HEK293 (cell line): ENCODE results near the gene SNAP23.
A peak's percentile ranks its signal among the peaks of the same experiment; 100 is the strongest.

Experiments
- HOXC10 ChIP-seq: sonication (generic); formaldehyde crosslinking; IDR thresholded peaks from 2 replicates; pipeline ENCODE4 v1.8.1; 2023; ENCODE audit warnings: mild to moderate bottlenecking, missing genetic modification reagents
- KLF16 ChIP-seq: fragments of 450-650 bp; formaldehyde crosslinking; IDR thresholded peaks from 2 replicates; pipeline ENCODE4 v1.5.1; 2017; ENCODE audit warnings: missing biosample characterization, missing genetic modification characterization
- KLF9 ChIP-seq: fragments of 450-650 bp; formaldehyde crosslinking; IDR thresholded peaks from 2 replicates; pipeline ENCODE4 v1.5.1; 2016; ENCODE audit warnings: missing biosample characterization, missing genetic modification characterization, low read depth
- SCRT1 ChIP-seq: fragments of 450-650 bp; formaldehyde crosslinking; IDR thresholded peaks from 2 replicates; pipeline ENCODE4 v1.5.1; 2016; ENCODE audit warnings: missing biosample characterization, missing genetic modification characterization, borderline replicate concordance
- SP3 ChIP-seq: fragments of 450-650 bp; formaldehyde crosslinking; IDR thresholded peaks from 2 replicates; pipeline ENCODE4 v1.5.1; 2016; ENCODE audit warnings: missing biosample characterization, missing genetic modification characterization
- YY1 ChIP-seq: fragments of 450-650 bp; formaldehyde crosslinking; IDR thresholded peaks from 2 replicates; pipeline ENCODE4 v1.5.1; 2018; ENCODE audit warnings: missing biosample characterization, missing genetic modification characterization
- ZBTB17 ChIP-seq: fragments of 450-650 bp; formaldehyde crosslinking; IDR thresholded peaks from 2 replicates; pipeline ENCODE4 v1.5.1; 2016; ENCODE audit warnings: missing biosample characterization, missing genetic modification characterization
- ZBTB8A ChIP-seq: fragments of 450-650 bp; formaldehyde crosslinking; IDR thresholded peaks from 2 replicates; pipeline ENCODE4 v1.5.1; 2016; ENCODE audit warnings: missing biosample characterization, missing genetic modification characterization
- ZEB2 ChIP-seq: fragments of 450-650 bp; formaldehyde crosslinking; IDR thresholded peaks from 2 replicates; pipeline ENCODE4 v1.5.1; 2016; ENCODE audit warnings: missing biosample characterization, missing genetic modification characterization
- ZFP69B ChIP-seq: fragments of 450-650 bp; formaldehyde crosslinking; IDR thresholded peaks from 2 replicates; pipeline ENCODE4 v1.5.1; 2016; ENCODE audit warnings: missing biosample characterization, missing genetic modification characterization
- ZNF138 ChIP-seq: fragments of 450-650 bp; formaldehyde crosslinking; IDR thresholded peaks from 2 replicates; pipeline ENCODE4 v1.5.1; 2016; ENCODE audit warnings: missing biosample characterization, missing genetic modification characterization, borderline replicate concordance
- ZNF157 ChIP-seq: fragments of 450-650 bp; formaldehyde crosslinking; IDR thresholded peaks from 2 replicates; pipeline ENCODE4 v1.5.1; 2016; ENCODE audit warnings: missing biosample characterization, missing genetic modification characterization
- ZNF16 ChIP-seq: fragments of 450-650 bp; formaldehyde crosslinking; IDR thresholded peaks from 2 replicates; pipeline ENCODE4 v1.5.1; 2016; ENCODE audit warnings: low read depth, missing biosample characterization, missing genetic modification characterization
- ZNF266 ChIP-seq: fragments of 450-650 bp; formaldehyde crosslinking; IDR thresholded peaks from 2 replicates; pipeline ENCODE4 v1.5.1; 2016; ENCODE audit warnings: missing biosample characterization, missing genetic modification characterization, low read depth
- ZNF324 ChIP-seq: fragments of 450-650 bp; formaldehyde crosslinking; IDR thresholded peaks from 2 replicates; pipeline ENCODE4 v1.5.1; 2016; ENCODE audit warnings: missing biosample characterization, missing genetic modification characterization
- ZNF391 ChIP-seq: fragments of 450-650 bp; formaldehyde crosslinking; IDR thresholded peaks from 2 replicates; pipeline ENCODE4 v1.5.1; 2016; ENCODE audit warnings: low read depth, missing biosample characterization, missing genetic modification characterization, borderline replicate concordance
- ZNF404 ChIP-seq: fragments of 450-650 bp; formaldehyde crosslinking; IDR thresholded peaks from 2 replicates; pipeline ENCODE4 v1.5.1; 2017; ENCODE audit warnings: missing biosample characterization, missing genetic modification characterization
- ZNF544 ChIP-seq: fragments of 450-650 bp; formaldehyde crosslinking; IDR thresholded peaks from 2 replicates; pipeline ENCODE4 v1.5.0; 2017; ENCODE audit warnings: missing biosample characterization, missing genetic modification characterization
- ZNF548 ChIP-seq: fragments of 450-650 bp; formaldehyde crosslinking; IDR thresholded peaks from 2 replicates; pipeline ENCODE4 v1.5.1; 2016; ENCODE audit warnings: missing biosample characterization, missing genetic modification characterization
- ZNF558 ChIP-seq: fragments of 450-650 bp; formaldehyde crosslinking; IDR thresholded peaks from 2 replicates; pipeline ENCODE4 v1.5.1; 2016; ENCODE audit warnings: missing biosample characterization, missing genetic modification characterization
- ZNF610 ChIP-seq: fragments of 450-650 bp; formaldehyde crosslinking; IDR thresholded peaks from 2 replicates; pipeline ENCODE4 v1.5.1; 2016; ENCODE audit warnings: missing biosample characterization, missing genetic modification characterization, borderline replicate concordance
- ZNF621 ChIP-seq: fragments of 450-650 bp; formaldehyde crosslinking; IDR thresholded peaks from 2 replicates; pipeline ENCODE4 v1.5.1; 2017; ENCODE audit warnings: missing biosample characterization, missing genetic modification characterization
- ZNF785 ChIP-seq: fragments of 450-650 bp; formaldehyde crosslinking; IDR thresholded peaks from 2 replicates; pipeline ENCODE4 v1.5.1; 2016; ENCODE audit warnings: missing biosample characterization, missing genetic modification characterization
- ZNF837 ChIP-seq: fragments of 450-650 bp; formaldehyde crosslinking; IDR thresholded peaks from 2 replicates; pipeline ENCODE4 v1.5.1; 2016; ENCODE audit warnings: missing biosample characterization, missing genetic modification characterization
- TF ChIP-seq, protein P1 (sequence below): fragments of 450-650 bp; formaldehyde crosslinking; IDR thresholded peaks from 2 replicates; pipeline ENCODE4 v1.5.1; 2016; ENCODE audit warnings: missing biosample characterization, missing genetic modification characterization
- TF ChIP-seq, protein P2 (sequence below): fragments of 450-650 bp; formaldehyde crosslinking; IDR thresholded peaks from 2 replicates; pipeline ENCODE4 v1.5.1; 2016; ENCODE audit warnings: missing biosample characterization, missing genetic modification characterization
- TF ChIP-seq, protein P3 (sequence below): fragments of 450-650 bp; formaldehyde crosslinking; IDR thresholded peaks from 2 replicates; pipeline ENCODE4 v1.5.1; 2016; ENCODE audit warnings: missing biosample characterization, missing genetic modification characterization
- TF ChIP-seq, protein P4 (sequence below): fragments of 450-650 bp; formaldehyde crosslinking; IDR thresholded peaks from 2 replicates; pipeline ENCODE4 v1.5.1; 2017; ENCODE audit warnings: missing biosample characterization, missing genetic modification characterization
- TF ChIP-seq, protein P5 (sequence below): fragments of 450-650 bp; formaldehyde crosslinking; IDR thresholded peaks from 2 replicates; pipeline ENCODE4 v1.5.1; 2016; ENCODE audit warnings: missing biosample characterization, missing genetic modification characterization
- TF ChIP-seq, protein P6 (sequence below): fragments of 450-650 bp; formaldehyde crosslinking; IDR thresholded peaks from 2 replicates; pipeline ENCODE4 v1.5.1; 2016; ENCODE audit warnings: missing biosample characterization, missing genetic modification characterization

Gene SNAP23

DNA sequence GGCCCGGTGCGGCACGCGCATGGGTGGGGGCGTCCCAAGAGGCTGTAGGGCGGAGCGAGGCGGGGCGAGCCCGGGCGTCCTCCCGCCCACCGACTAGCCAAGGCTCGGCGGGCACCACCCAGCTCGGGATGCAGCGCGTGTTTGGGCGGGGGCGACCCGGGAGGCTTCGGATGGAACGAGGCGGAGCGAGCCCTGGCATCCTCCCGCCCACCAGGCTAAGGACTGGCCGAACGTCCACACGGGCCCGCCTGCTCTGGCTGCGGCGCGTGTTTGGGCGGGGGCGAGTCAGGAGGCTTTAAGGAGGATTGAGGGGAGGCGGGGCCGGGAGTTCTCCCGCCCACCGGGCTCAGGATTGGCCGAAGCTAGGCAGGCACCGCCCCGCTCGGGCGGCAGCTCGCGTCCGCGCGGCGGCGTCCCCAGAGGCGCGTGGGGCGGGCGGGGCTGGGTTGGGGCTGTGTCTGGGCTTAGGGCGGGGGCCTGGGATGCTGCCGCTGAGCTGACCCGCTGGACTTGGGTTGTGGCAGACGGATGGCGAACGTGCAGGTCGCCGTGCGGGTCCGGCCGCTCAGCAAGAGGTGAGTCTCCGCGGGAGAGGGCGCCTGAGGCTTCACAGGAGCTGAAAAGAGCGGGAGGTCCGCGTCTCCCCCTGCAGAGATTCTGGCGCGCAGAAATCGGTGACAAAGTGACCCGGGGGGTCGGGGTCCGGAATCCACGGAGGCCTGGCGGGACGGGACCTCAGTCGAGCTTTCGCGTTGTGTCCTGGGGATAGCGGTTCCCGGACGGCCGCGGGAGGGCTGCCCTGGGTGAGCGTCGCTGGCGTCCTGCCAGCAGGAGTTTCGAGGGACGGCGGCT, 80.0 kb downstream of the SNAP23 start, which contains the start of gene STARD9 (continued):
- TF ChIP-seq, protein P1, sequence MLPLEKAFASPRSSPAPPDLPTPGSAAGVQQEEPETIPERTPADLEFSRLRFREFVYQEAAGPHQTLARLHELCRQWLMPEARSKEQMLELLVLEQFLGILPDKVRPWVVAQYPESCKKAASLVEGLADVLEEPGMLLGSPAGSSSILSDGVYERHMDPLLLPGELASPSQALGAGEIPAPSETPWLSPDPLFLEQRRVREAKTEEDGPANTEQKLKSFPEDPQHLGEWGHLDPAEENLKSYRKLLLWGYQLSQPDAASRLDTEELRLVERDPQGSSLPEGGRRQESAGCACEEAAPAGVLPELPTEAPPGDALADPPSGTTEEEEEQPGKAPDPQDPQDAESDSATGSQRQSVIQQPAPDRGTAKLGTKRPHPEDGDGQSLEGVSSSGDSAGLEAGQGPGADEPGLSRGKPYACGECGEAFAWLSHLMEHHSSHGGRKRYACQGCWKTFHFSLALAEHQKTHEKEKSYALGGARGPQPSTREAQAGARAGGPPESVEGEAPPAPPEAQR (tag by site-specific recombination): no peak
- 0 out of 2 replicates have a peak, but pooled peaks have one; percentile 28 for TF ChIP-seq ZNF324 (tag by site-specific recombination)
- no peak for TF ChIP-seq ZNF558
- peak; percentile 50; the same call in 1 of the 2 replicates for TF ChIP-seq KLF9 (tag by site-specific recombination)
- no peak for TF ChIP-seq ZNF266 (tag by site-specific recombination)
- no peak for TF ChIP-seq ZNF16 (tag by site-specific recombination)
- TF ChIP-seq, protein P2, sequence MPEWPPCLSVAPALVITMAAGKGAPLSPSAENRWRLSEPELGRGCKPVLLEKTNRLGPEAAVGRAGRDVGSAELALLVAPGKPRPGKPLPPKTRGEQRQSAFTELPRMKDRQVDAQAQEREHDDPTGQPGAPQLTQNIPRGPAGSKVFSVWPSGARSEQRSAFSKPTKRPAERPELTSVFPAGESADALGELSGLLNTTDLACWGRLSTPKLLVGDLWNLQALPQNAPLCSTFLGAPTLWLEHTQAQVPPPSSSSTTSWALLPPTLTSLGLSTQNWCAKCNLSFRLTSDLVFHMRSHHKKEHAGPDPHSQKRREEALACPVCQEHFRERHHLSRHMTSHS: no peak
- TF ChIP-seq ZNF837 (tag by site-specific recombination): no peak
- peak; percentile 74 for TF ChIP-seq ZEB2 (tag by site-specific recombination)
- no peak for TF ChIP-seq ZNF544 (tag by site-specific recombination)
- no peak for TF ChIP-seq SCRT1 (tag by site-specific recombination)
- TF ChIP-seq ZBTB17 (tag by site-specific recombination): peak; percentile 53
- TF ChIP-seq ZFP69B: no peak
- TF ChIP-seq ZNF404 (tag by site-specific recombination): no peak
- no peak for TF ChIP-seq ZNF621 (tag by site-specific recombination)
- TF ChIP-seq HOXC10 (CRISPR knock-in tag): no peak
- peak; percentile 50; the same call in 1 of the 2 replicates for TF ChIP-seq ZNF610
- no peak for TF ChIP-seq ZNF157 (tag by site-specific recombination)
- no peak for TF ChIP-seq ZNF785
- no peak for TF ChIP-seq ZNF138
- TF ChIP-seq, protein P3, sequence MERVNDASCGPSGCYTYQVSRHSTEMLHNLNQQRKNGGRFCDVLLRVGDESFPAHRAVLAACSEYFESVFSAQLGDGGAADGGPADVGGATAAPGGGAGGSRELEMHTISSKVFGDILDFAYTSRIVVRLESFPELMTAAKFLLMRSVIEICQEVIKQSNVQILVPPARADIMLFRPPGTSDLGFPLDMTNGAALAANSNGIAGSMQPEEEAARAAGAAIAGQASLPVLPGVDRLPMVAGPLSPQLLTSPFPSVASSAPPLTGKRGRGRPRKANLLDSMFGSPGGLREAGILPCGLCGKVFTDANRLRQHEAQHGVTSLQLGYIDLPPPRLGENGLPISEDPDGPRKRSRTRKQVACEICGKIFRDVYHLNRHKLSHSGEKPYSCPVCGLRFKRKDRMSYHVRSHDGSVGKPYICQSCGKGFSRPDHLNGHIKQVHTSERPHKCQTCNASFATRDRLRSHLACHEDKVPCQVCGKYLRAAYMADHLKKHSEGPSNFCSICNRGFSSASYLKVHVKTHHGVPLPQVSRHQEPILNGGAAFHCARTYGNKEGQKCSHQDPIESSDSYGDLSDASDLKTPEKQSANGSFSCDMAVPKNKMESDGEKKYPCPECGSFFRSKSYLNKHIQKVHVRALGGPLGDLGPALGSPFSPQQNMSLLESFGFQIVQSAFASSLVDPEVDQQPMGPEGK (tag by site-specific recombination): peak; percentile 85
- TF ChIP-seq SP3: peak; percentile 91
- no peak for TF ChIP-seq YY1
- no peak for TF ChIP-seq ZNF548
- TF ChIP-seq, protein P4, sequence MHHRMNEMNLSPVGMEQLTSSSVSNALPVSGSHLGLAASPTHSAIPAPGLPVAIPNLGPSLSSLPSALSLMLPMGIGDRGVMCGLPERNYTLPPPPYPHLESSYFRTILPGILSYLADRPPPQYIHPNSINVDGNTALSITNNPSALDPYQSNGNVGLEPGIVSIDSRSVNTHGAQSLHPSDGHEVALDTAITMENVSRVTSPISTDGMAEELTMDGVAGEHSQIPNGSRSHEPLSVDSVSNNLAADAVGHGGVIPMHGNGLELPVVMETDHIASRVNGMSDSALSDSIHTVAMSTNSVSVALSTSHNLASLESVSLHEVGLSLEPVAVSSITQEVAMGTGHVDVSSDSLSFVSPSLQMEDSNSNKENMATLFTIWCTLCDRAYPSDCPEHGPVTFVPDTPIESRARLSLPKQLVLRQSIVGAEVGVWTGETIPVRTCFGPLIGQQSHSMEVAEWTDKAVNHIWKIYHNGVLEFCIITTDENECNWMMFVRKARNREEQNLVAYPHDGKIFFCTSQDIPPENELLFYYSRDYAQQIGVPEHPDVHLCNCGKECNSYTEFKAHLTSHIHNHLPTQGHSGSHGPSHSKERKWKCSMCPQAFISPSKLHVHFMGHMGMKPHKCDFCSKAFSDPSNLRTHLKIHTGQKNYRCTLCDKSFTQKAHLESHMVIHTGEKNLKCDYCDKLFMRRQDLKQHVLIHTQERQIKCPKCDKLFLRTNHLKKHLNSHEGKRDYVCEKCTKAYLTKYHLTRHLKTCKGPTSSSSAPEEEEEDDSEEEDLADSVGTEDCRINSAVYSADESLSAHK (tag by site-specific recombination): peak; percentile 74
- peak; percentile 98 for TF ChIP-seq ZBTB8A (tag by site-specific recombination)
- no peak for TF ChIP-seq ZNF391 (tag by site-specific recombination)
- TF ChIP-seq, protein P5, sequence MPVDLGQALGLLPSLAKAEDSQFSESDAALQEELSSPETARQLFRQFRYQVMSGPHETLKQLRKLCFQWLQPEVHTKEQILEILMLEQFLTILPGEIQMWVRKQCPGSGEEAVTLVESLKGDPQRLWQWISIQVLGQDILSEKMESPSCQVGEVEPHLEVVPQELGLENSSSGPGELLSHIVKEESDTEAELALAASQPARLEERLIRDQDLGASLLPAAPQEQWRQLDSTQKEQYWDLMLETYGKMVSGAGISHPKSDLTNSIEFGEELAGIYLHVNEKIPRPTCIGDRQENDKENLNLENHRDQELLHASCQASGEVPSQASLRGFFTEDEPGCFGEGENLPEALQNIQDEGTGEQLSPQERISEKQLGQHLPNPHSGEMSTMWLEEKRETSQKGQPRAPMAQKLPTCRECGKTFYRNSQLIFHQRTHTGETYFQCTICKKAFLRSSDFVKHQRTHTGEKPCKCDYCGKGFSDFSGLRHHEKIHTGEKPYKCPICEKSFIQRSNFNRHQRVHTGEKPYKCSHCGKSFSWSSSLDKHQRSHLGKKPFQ (tag by site-specific recombination): no peak
- TF ChIP-seq, protein P6, sequence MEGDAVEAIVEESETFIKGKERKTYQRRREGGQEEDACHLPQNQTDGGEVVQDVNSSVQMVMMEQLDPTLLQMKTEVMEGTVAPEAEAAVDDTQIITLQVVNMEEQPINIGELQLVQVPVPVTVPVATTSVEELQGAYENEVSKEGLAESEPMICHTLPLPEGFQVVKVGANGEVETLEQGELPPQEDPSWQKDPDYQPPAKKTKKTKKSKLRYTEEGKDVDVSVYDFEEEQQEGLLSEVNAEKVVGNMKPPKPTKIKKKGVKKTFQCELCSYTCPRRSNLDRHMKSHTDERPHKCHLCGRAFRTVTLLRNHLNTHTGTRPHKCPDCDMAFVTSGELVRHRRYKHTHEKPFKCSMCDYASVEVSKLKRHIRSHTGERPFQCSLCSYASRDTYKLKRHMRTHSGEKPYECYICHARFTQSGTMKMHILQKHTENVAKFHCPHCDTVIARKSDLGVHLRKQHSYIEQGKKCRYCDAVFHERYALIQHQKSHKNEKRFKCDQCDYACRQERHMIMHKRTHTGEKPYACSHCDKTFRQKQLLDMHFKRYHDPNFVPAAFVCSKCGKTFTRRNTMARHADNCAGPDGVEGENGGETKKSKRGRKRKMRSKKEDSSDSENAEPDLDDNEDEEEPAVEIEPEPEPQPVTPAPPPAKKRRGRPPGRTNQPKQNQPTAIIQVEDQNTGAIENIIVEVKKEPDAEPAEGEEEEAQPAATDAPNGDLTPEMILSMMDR (tag by site-specific recombination): peak; percentile 23; the same call in 1 of the 2 replicates
- TF ChIP-seq KLF16 (tag by site-specific recombination): no peak
